WTC11 (cell line): ENCODE measurements around the gene PIEZO1. TPM values are rescaled to one million over a fixed set of nuclear protein-coding genes. Genes with fewer than 3 reads are reported as not detected.
A peak's percentile ranks its signal among the peaks of the same experiment; 100 is the strongest.

Experiments used
- ATAC-seq: fragments of 200-7000 bp; cut with Tn5 transposase; 2 replicates; pipeline ENCODE4 v1.10.0; 2021; ENCODE audit warnings: mild to moderate bottlenecking, moderate library complexity
- CTCF ChIA-PET: fragments of 300-600 bp; sonication (Branson Sonifier 250); formaldehyde crosslinking; loops from one replicate; lab custom pipeline; 2021; ENCODE audit warnings: antibody characterized with exemption; lab: Charles Lee
- POLR2A ChIA-PET: fragments of 350-600 bp; sonication (Branson Sonifier 250); formaldehyde crosslinking; loops from one replicate; lab custom pipeline; 2021; ENCODE audit warnings: antibody characterized with exemption; lab: Charles Lee
- DNase-seq: peaks from one replicate; pipeline ENCODE4 v3.0.0; 2021; ENCODE audit warnings: low spot score
- H3K27ac Mint-ChIP-seq: 2 replicates; pipeline ENCODE4 v1.8.0; 2021; ENCODE audit warnings: mixed read lengths
- H3K27me3 Mint-ChIP-seq: 2 replicates; pipeline ENCODE4 v1.8.0; 2021; ENCODE audit warnings: low read depth, mild to moderate bottlenecking, moderate library complexity, mixed read lengths
- H3K36me3 Mint-ChIP-seq: 2 replicates; pipeline ENCODE4 v1.8.0; 2021; ENCODE audit warnings: mixed read lengths
- H3K4me1 Mint-ChIP-seq: 2 replicates; pipeline ENCODE4 v1.8.0; 2022; ENCODE audit warnings: mixed read lengths
- H3K4me3 Mint-ChIP-seq: 2 replicates; pipeline ENCODE4 v1.8.0; 2021; ENCODE audit warnings: mild to moderate bottlenecking, moderate library complexity, mixed read lengths
- H3K9me3 Mint-ChIP-seq: 2 replicates; pipeline ENCODE4 v1.8.0; 2021; ENCODE audit warnings: mixed read lengths
- ARID4B ChIP-seq: sonication (generic); formaldehyde crosslinking; IDR thresholded peaks from 2 replicates; pipeline ENCODE4 v1.8.0; 2023; ENCODE audit warnings: missing genetic modification reagents, mild to moderate bottlenecking, borderline replicate concordance
- CREB1 ChIP-seq: sonication (generic); formaldehyde crosslinking; IDR thresholded peaks from 2 replicates; pipeline ENCODE4 v1.8.0; 2023; ENCODE audit warnings: mild to moderate bottlenecking, missing genetic modification reagents
- CREM ChIP-seq: sonication (generic); formaldehyde crosslinking; IDR thresholded peaks from 2 replicates; pipeline ENCODE4 v1.8.1; 2022; ENCODE audit warnings: mild to moderate bottlenecking, missing genetic modification reagents, moderate library complexity
- ETV6 ChIP-seq: sonication (generic); formaldehyde crosslinking; IDR thresholded peaks from 2 replicates; pipeline ENCODE4 v1.8.1; 2022; ENCODE audit warnings: mild to moderate bottlenecking, missing genetic modification reagents
- GTF2I ChIP-seq: fragments of 250-450 bp; sonication (Bioruptor Pico); conservative IDR thresholded peaks from 2 replicates; pipeline ENCODE4 v1.4.0; 2021; ENCODE audit warnings: mild to moderate bottlenecking
- MAX ChIP-seq: sonication (generic); formaldehyde crosslinking; IDR thresholded peaks from 2 replicates; pipeline ENCODE4 v1.8.0; 2022; ENCODE audit warnings: mild to moderate bottlenecking, missing genetic modification reagents
- PRRX2 ChIP-seq: fragments of 250-450 bp; sonication (Bioruptor Pico); IDR thresholded peaks from 2 replicates; pipeline ENCODE4 v1.8.0; 2021; ENCODE audit warnings: mild to moderate bottlenecking
- SMAD3 ChIP-seq: sonication (generic); formaldehyde crosslinking; IDR thresholded peaks from 2 replicates; pipeline ENCODE4 v1.8.0; 2022; ENCODE audit warnings: missing genetic modification reagents, mild to moderate bottlenecking, borderline replicate concordance
- USF1 ChIP-seq: sonication (generic); formaldehyde crosslinking; IDR thresholded peaks from 2 replicates; pipeline ENCODE4 v1.8.0; 2022; ENCODE audit warnings: mild to moderate bottlenecking, missing genetic modification reagents
- ZNF121 ChIP-seq: sonication (generic); formaldehyde crosslinking; IDR thresholded peaks from 2 replicates; pipeline ENCODE4 v1.8.0; 2023; ENCODE audit warnings: missing genetic modification reagents
- ZNF219 ChIP-seq: sonication (generic); formaldehyde crosslinking; IDR thresholded peaks from 2 replicates; pipeline ENCODE4 v1.8.0; 2023; ENCODE audit warnings: missing genetic modification reagents, mild to moderate bottlenecking, borderline replicate concordance
- ZNF317 ChIP-seq: sonication (generic); formaldehyde crosslinking; IDR thresholded peaks from 2 replicates; pipeline ENCODE4 v1.8.1; 2023; ENCODE audit warnings: low read depth, mild to moderate bottlenecking, moderate library complexity, missing genetic modification reagents, borderline replicate concordance
- ZNF423 ChIP-seq: fragments of 250-450 bp; sonication (Bioruptor Pico); IDR thresholded peaks from 2 replicates; pipeline ENCODE4 v2.1.2; 2022; ENCODE audit warnings: mild to moderate bottlenecking, moderate library complexity
- total RNA-seq: library from RNA; stranded (reverse); gene quantifications from 3 replicates; pipeline ENCODE4 v1.2.3, GENCODE V29; 2021
- TF ChIP-seq, protein P1 (sequence below): sonication (generic); formaldehyde crosslinking; IDR thresholded peaks from 2 replicates; pipeline ENCODE4 v1.8.1; 2022; ENCODE audit warnings: mild to moderate bottlenecking, moderate library complexity, missing genetic modification reagents

Gene PIEZO1
- total RNA-seq, 1 experiment from 2014 or later: 71.3 TPM

- TF ChIP-seq CREM (CRISPR knock-in tag) (no peak), ZNF317 (no peak), ZNF219 (CRISPR knock-in tag) (no peak), ZNF423 (CRISPR knock-in tag) (no peak), ETV6 (no peak), PRRX2 (CRISPR knock-in tag) (no peak), ZNF121 (CRISPR knock-in tag) (no peak), CREB1 (CRISPR knock-in tag) (no peak), GTF2I (no peak), MAX (CRISPR knock-in tag) (no peak), SMAD3 (CRISPR knock-in tag) (no peak)
Observed at GRCh38 chr16:88830783-88831182, 45.8 kb upstream of the PIEZO1 start (continued).

DNA sequence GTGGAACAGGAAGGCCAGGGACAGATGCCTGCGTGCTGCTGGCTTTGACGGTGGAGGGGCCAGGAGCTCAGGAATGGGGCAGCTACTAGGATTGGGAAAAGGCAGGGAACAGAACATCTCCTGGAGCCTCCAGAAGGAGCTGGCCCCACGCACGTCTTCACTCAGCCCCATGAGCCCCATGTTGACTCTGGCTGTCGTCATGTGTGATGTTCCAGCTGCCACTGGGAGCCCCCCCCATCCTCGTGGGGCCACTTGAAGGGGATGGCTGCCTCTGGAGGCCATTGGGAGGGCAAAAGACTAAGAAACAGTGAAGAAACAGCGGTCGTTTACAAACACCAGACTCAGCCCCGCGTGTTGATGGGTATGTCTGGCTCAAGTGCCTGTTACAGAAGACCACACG, 45.2 kb upstream of the PIEZO1 start:
- ChIA-PET CTCF (interaction anchor here (0.7 to 1.3 kb wide), 3 partner anchors 93 to 337 kb away, joined by 6 read pairs; no protein-coding TSS in a partner anchor), POLR2A (interaction anchor here (0.6 to 0.7 kb wide), 2 partner anchors 18 to 228 kb away, joined by 3 to 4 read pairs; no protein-coding TSS in a partner anchor)

More for the DNA sequence above, 45.2 kb upstream of the PIEZO1 start:
- TF ChIP-seq, protein P1, sequence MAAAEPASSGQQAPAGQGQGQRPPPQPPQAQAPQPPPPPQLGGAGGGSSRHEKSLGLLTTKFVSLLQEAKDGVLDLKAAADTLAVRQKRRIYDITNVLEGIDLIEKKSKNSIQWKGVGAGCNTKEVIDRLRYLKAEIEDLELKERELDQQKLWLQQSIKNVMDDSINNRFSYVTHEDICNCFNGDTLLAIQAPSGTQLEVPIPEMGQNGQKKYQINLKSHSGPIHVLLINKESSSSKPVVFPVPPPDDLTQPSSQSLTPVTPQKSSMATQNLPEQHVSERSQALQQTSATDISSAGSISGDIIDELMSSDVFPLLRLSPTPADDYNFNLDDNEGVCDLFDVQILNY (CRISPR knock-in tag): no peak
- TF ChIP-seq ARID4B (CRISPR knock-in tag) (no peak), USF1 (CRISPR knock-in tag) (no peak)
- DNase-seq: no peak
- Mint-ChIP-seq H3K27ac (peak overlapping the region; percentile 41), H3K36me3 (peaks cover 1% of the 10 kb centered on the region; the same call in 1 of the 2 replicates), H3K4me3 (no peak overlapping the region), H3K9me3 (no peaks in the 10 kb centered on the region), H3K4me1 (no peaks in the 10 kb centered on the region), H3K27me3 (no peaks in the 10 kb centered on the region)
- no peak for ATAC-seq
